Mesenchymal stem cell (in vitro differentiated cells and primary cell): ENCODE measurements around the gene CNOT1.

ENCODE experiments used
- DNase-seq: peaks from one replicate; pipeline ENCODE4 v3.0.0-alpha.2; 2013
- H2AFZ ChIP-seq: one replicate; pipeline ENCODE4 v1.6.1; 2013; ENCODE audit warnings: low read depth, mild to moderate bottlenecking, control low read depth, inconsistent platforms, low read length, moderate library complexity
- H2AK5ac ChIP-seq: 2 replicates; pipeline ENCODE4 v1.6.1; 2013; ENCODE audit warnings: low read length, moderate library complexity, mild to moderate bottlenecking, inconsistent platforms; ENCODE audit not compliant: severe bottlenecking
- H2BK120ac ChIP-seq: one replicate; pipeline ENCODE4 v1.6.1; 2013; ENCODE audit warnings: low read depth, mild to moderate bottlenecking, inconsistent platforms, low read length, moderate library complexity
- H2BK12ac ChIP-seq, 2 experiments: one replicate each; pipeline ENCODE4 v1.6.1; 2013; ENCODE audit warnings: inconsistent platforms in 2 of 2, low read length in 2 of 2, mild to moderate bottlenecking in 2 of 2, moderate library complexity in 2 of 2, control low read depth in 1 of 2
- H2BK15ac ChIP-seq: one replicate; pipeline ENCODE4 v1.6.1; 2013; ENCODE audit warnings: mild to moderate bottlenecking, low read depth, inconsistent platforms; ENCODE audit not compliant: poor library complexity, severe bottlenecking
- H2BK5ac ChIP-seq: 2 replicates; pipeline ENCODE4 v1.6.1; 2013; ENCODE audit warnings: low read depth, mild to moderate bottlenecking, low read length, control low read depth, inconsistent platforms; ENCODE audit not compliant: poor library complexity, severe bottlenecking
- H3K14ac ChIP-seq, 2 experiments: one replicate each; pipeline ENCODE4 v1.6.1; 2013; ENCODE audit warnings: inconsistent platforms in 2 of 2, low read length in 2 of 2, control low read depth in 1 of 2, mild to moderate bottlenecking in 1 of 2, moderate library complexity in 1 of 2
- H3K18ac ChIP-seq, 2 experiments: one replicate each; pipeline ENCODE4 v1.6.1; 2013; ENCODE audit warnings: inconsistent platforms in 2 of 2, low read length in 2 of 2, control low read depth in 1 of 2, low read depth in 1 of 2, mild to moderate bottlenecking in 1 of 2
- H3K23ac ChIP-seq, 2 experiments: one replicate each; pipeline ENCODE4 v1.6.1; 2013; ENCODE audit warnings: inconsistent platforms in 2 of 2, low read length in 2 of 2, mild to moderate bottlenecking in 2 of 2, moderate library complexity in 2 of 2, control low read depth in 1 of 2
- H3K27ac ChIP-seq: 2 replicates; pipeline ENCODE4 v1.5.1; 2013; ENCODE audit warnings: mild to moderate bottlenecking, moderate library complexity, low read length, control low read depth, inconsistent platforms; ENCODE audit not compliant: poor library complexity, severe bottlenecking
- H3K27me3 ChIP-seq, 2 experiments: 2 replicates each; pipeline versions ENCODE4 v1.6.1 to v1.7.0; 2013; ENCODE audit warnings: low read length in 2 of 2, mild to moderate bottlenecking in 2 of 2, moderate library complexity in 2 of 2, control low read depth in 1 of 2, inconsistent platforms in 1 of 2; ENCODE audit not compliant: control insufficient read depth in 1 of 2, insufficient read depth in 1 of 2
- H3K36me3 ChIP-seq, 2 experiments: 2 replicates each; pipeline versions ENCODE4 v1.6.1 to v1.7.0; 2013; ENCODE audit warnings: low read length in 2 of 2, control low read depth in 1 of 2, inconsistent platforms in 1 of 2, low read depth in 1 of 2, mild to moderate bottlenecking in 1 of 2; ENCODE audit not compliant: insufficient read depth in 2 of 2, control insufficient read depth in 1 of 2
- H3K4ac ChIP-seq, 2 experiments: one replicate each; pipeline ENCODE4 v1.6.1; 2013; ENCODE audit warnings: inconsistent platforms in 2 of 2, low read length in 2 of 2, mild to moderate bottlenecking in 2 of 2, moderate library complexity in 2 of 2, control low read depth in 1 of 2, low read depth in 1 of 2
- H3K4me1 ChIP-seq: 2 replicates; pipeline ENCODE4 v1.6.1; 2013; ENCODE audit warnings: low read depth, low read length, control low read depth; ENCODE audit not compliant: control insufficient read depth, insufficient read depth
- H3K4me2 ChIP-seq: 2 replicates; pipeline ENCODE4 v1.6.1; 2013; ENCODE audit warnings: low read length, mild to moderate bottlenecking, inconsistent platforms; ENCODE audit not compliant: poor library complexity, severe bottlenecking
- H3K4me3 ChIP-seq, 2 experiments: 2 replicates each; pipeline versions ENCODE4 v1.5.1 to v1.7.0; 2013; ENCODE audit warnings: low read length in 2 of 2, mild to moderate bottlenecking in 2 of 2, control low read depth in 1 of 2, low read depth in 1 of 2; ENCODE audit not compliant: insufficient read depth in 1 of 2
- H3K79me1 ChIP-seq: replicated peaks from 2 replicates; pipeline ENCODE4 v1.6.1; 2013; ENCODE audit warnings: mild to moderate bottlenecking, control low read depth, low read length, inconsistent platforms; ENCODE audit not compliant: poor library complexity, severe bottlenecking
- H3K9ac ChIP-seq: 2 replicates; pipeline ENCODE4 v1.7.0; 2013; ENCODE audit warnings: mild to moderate bottlenecking, low read length, moderate library complexity
- H3K9me3 ChIP-seq: 2 replicates; pipeline ENCODE4 v1.7.0; 2013; ENCODE audit warnings: mild to moderate bottlenecking, low read length; ENCODE audit not compliant: control insufficient read depth
- H4K8ac ChIP-seq: one replicate; pipeline ENCODE4 v1.6.1; 2013; ENCODE audit warnings: inconsistent platforms, mild to moderate bottlenecking, low read length, moderate library complexity
- H4K91ac ChIP-seq: one replicate; pipeline ENCODE4 v1.6.1; 2013; ENCODE audit warnings: mild to moderate bottlenecking, low read length, inconsistent platforms
- WGBS: methylation state at CpG from one replicate; pipeline ENCODE4 v1.1.7; 2013; ENCODE audit warnings: mixed read lengths; 5-methylcytosine and 5-hydroxymethylcytosine counted together

Gene CNOT1

GRCh38 chr16:58658796-58659211 lies 29.2 kb upstream of the CNOT1 start:
- Histone ChIP-seq H3K18ac (peak overlapping the region in 1 of 2 experiments; percentile 5), H3K23ac (no peak overlapping the region), H2AK5ac (no peak overlapping the region), H3K79me1 (no peaks in the 10 kb centered on the region), H3K4me2 (no peak overlapping the region), H2AFZ (no peak overlapping the region), H3K14ac (no peak overlapping the region), H2BK5ac (no peak overlapping the region), H3K4ac (no peak overlapping the region), H2BK120ac (no peak overlapping the region), H4K91ac (no peak overlapping the region), H3K9me3 (no peaks in the 10 kb centered on the region), H3K36me3 (no peaks in the 10 kb centered on the region), H3K4me1 (no peaks in the 10 kb centered on the region), H2BK15ac (no peak overlapping the region), H2BK12ac (no peak overlapping the region), H3K9ac (no peak overlapping the region), H3K27me3 (peaks cover 0 to 5% of the 10 kb centered on the region in 2 experiments), H3K4me3 (no peak overlapping the region), H4K8ac (no peak overlapping the region), H3K27ac (no peak overlapping the region)
- no peak for DNase-seq
- 85% methylated on average over 3 of the region's 3 CpGs for WGBS

GRCh38 chr16:58656899-58657298 lies 27.3 kb upstream of the CNOT1 start:
- peaks cover 0 to 12% of the 10 kb centered on the region in 2 experiments for H3K27me3 ChIP-seq
- no peaks in the 10 kb centered on the region for H3K36me3 ChIP-seq
- no peak overlapping the region for H4K8ac ChIP-seq
- H2BK12ac ChIP-seq = no peak overlapping the region
- no peak overlapping the region for H2AK5ac ChIP-seq
- no peaks in the 10 kb centered on the region for H3K9me3 ChIP-seq
- H3K4me3 ChIP-seq = no peak overlapping the region
- no peak overlapping the region for H3K4ac ChIP-seq
- no peak overlapping the region for H3K14ac ChIP-seq
- no peak overlapping the region for H3K27ac ChIP-seq
- no peak overlapping the region for H3K23ac ChIP-seq
- no peaks in the 10 kb centered on the region for H3K4me1 ChIP-seq
- H4K91ac ChIP-seq = no peak overlapping the region
- WGBS = 82% methylated on average over 3 of the region's 4 CpGs
- H3K18ac ChIP-seq = no peak overlapping the region
- no peak overlapping the region for H2AFZ ChIP-seq
- no peak overlapping the region for H2BK15ac ChIP-seq
- H2BK120ac ChIP-seq = no peak overlapping the region
- H2BK5ac ChIP-seq = no peak overlapping the region
- H3K79me1 ChIP-seq = no peaks in the 10 kb centered on the region
- H3K4me2 ChIP-seq = no peak overlapping the region
- no peak overlapping the region for H3K9ac ChIP-seq
- DNase-seq = no peak

GRCh38 chr16:58655215-58655596 lies 25.6 kb upstream of the CNOT1 start:
- Histone ChIP-seq H2BK15ac (no peak overlapping the region), H2AK5ac (no peak overlapping the region)

GRCh38 chr16:58654560-58655214 lies 25.1 kb upstream of the CNOT1 start:
- H3K79me1 ChIP-seq = no peaks in the 10 kb centered on the region
- H3K14ac ChIP-seq = no peak overlapping the region
- no peak overlapping the region for H2BK5ac ChIP-seq
- no peak overlapping the region for H3K18ac ChIP-seq
- peaks cover 0 to 13% of the 10 kb centered on the region in 2 experiments for H3K27me3 ChIP-seq
- H4K91ac ChIP-seq = no peak overlapping the region
- no peak overlapping the region for H3K27ac ChIP-seq
- no peak for DNase-seq
- no peak overlapping the region for H2AK5ac ChIP-seq
- no peak overlapping the region for H3K23ac ChIP-seq
- no peak overlapping the region for H2BK12ac ChIP-seq
- no peak overlapping the region for H2BK15ac ChIP-seq
- WGBS = 86% methylated on average over 7 of the region's 7 CpGs
- no peak overlapping the region for H3K9ac ChIP-seq
- no peak overlapping the region for H2AFZ ChIP-seq
- H3K4ac ChIP-seq = no peak overlapping the region
- no peak overlapping the region for H2BK120ac ChIP-seq
- no peaks in the 10 kb centered on the region for H3K9me3 ChIP-seq
- no peak overlapping the region for H3K4me3 ChIP-seq
- no peaks in the 10 kb centered on the region for H3K4me1 ChIP-seq
- H3K36me3 ChIP-seq = no peaks in the 10 kb centered on the region
- no peak overlapping the region for H3K4me2 ChIP-seq
- no peak overlapping the region for H4K8ac ChIP-seq

More at GRCh38 chr16:58655215-58655596, 25.6 kb upstream of the CNOT1 start:
- H3K9ac ChIP-seq = no peak overlapping the region
- no peak overlapping the region for H2AFZ ChIP-seq
- H2BK12ac ChIP-seq = no peak overlapping the region
- DNase-seq = no peak
- no peak overlapping the region for H3K4me2 ChIP-seq
- no peak overlapping the region for H3K27ac ChIP-seq
- no peak overlapping the region for H3K4me3 ChIP-seq
- H3K27me3 ChIP-seq = peaks cover 0 to 13% of the 10 kb centered on the region in 2 experiments
- H3K23ac ChIP-seq = no peak overlapping the region
- 97% methylated on average over 6 of the region's 8 CpGs for WGBS
- H3K4me1 ChIP-seq = no peaks in the 10 kb centered on the region
- no peak overlapping the region for H3K4ac ChIP-seq
- H3K9me3 ChIP-seq = no peaks in the 10 kb centered on the region
- H3K36me3 ChIP-seq = no peaks in the 10 kb centered on the region
- no peak overlapping the region for H2BK5ac ChIP-seq
- no peak overlapping the region for H2BK120ac ChIP-seq
- no peak overlapping the region for H3K18ac ChIP-seq
- H4K91ac ChIP-seq = no peak overlapping the region
- H4K8ac ChIP-seq = no peak overlapping the region
- H3K79me1 ChIP-seq = no peaks in the 10 kb centered on the region
- no peak overlapping the region for H3K14ac ChIP-seq
